Islet precursor cell (in vitro differentiated cells): Measurements from ENCODE around the gene IMMP2L.
"Not testable (repeated sequence)": the region's sequence is repeated elsewhere in the genome, so short reads cannot be mapped to it uniquely, and the experiment has no call there.

Experiments
- DNase-seq: peaks from one replicate; pipeline ENCODE4 v3.0.0-alpha.2; 2018

Gene IMMP2L

GRCh38 chr7:111554086-111554485 lies 8.2 kb downstream of the IMMP2L start:
- DNase-seq = no peak

- DNase-seq = no peak
These were observed 21.2 kb downstream of the IMMP2L start for GRCh38 chr7:111541067-111541466.

- no peak for DNase-seq
These were observed 22.0 kb downstream of the IMMP2L start for GRCh38 chr7:111540199-111540815.

GRCh38 chr7:111537134-111537533 lies 25.2 kb downstream of the IMMP2L start:
- no peak for DNase-seq

- DNase-seq = no peak
These were observed 27.0 kb downstream of the IMMP2L start for GRCh38 chr7:111535142-111535870.

GRCh38 chr7:111532625-111533024 lies 29.7 kb downstream of the IMMP2L start:
- DNase-seq = no peak

GRCh38 chr7:111531993-111532392 lies 30.3 kb downstream of the IMMP2L start:
- DNase-seq = no peak

- DNase-seq = no peak
These were observed 32.0 kb downstream of the IMMP2L start for GRCh38 chr7:111530356-111530668.

- DNase-seq = no peak
These were observed 32.6 kb downstream of the IMMP2L start for GRCh38 chr7:111529507-111530355.

GRCh38 chr7:111528331-111528730 lies 34.0 kb downstream of the IMMP2L start:
- no peak for DNase-seq

GRCh38 chr7:111527545-111527944 lies 34.7 kb downstream of the IMMP2L start:
- DNase-seq = no peak

GRCh38 chr7:111525100-111525499 lies 37.2 kb downstream of the IMMP2L start:
- DNase-seq = no peak

GRCh38 chr7:111521660-111522059 lies 40.6 kb downstream of the IMMP2L start:
- DNase-seq = no peak

GRCh38 chr7:111518264-111518663 lies 44.0 kb downstream of the IMMP2L start:
- no peak for DNase-seq

- no peak for DNase-seq
These were observed 44.7 kb downstream of the IMMP2L start for GRCh38 chr7:111517549-111517951.

GRCh38 chr7:111516612-111517011 lies 45.7 kb downstream of the IMMP2L start:
- no peak for DNase-seq

GRCh38 chr7:111513566-111513965 lies 48.7 kb downstream of the IMMP2L start:
- DNase-seq = no peak

- no peak for DNase-seq
These were observed 50.4 kb downstream of the IMMP2L start for GRCh38 chr7:111511845-111512244.

- no peak for DNase-seq
These were observed 51.5 kb downstream of the IMMP2L start for GRCh38 chr7:111510584-111511378.

GRCh38 chr7:111510062-111510461 lies 52.2 kb downstream of the IMMP2L start:
- no peak for DNase-seq

GRCh38 chr7:111509288-111509687 lies 53.0 kb downstream of the IMMP2L start:
- DNase-seq = no peak

GRCh38 chr7:111508387-111508786 lies 53.9 kb downstream of the IMMP2L start:
- no peak for DNase-seq

- not testable (repeated sequence) for DNase-seq
These were observed 56.9 kb downstream of the IMMP2L start for GRCh38 chr7:111505422-111505821.
